ENCODE measurements around the gene WDR82.

- TF ChIP-seq EZH2 (IDR thresholded peaks at IDR 0.05; ENCODE audit: borderline replicate concordance, control insufficient read depth, low read depth, low read length) (no peak), POLR2AphosphoS2 (IDR thresholded peaks at IDR 0.05; ENCODE audit: low read depth, low read length) (no peak), NFYB (IDR thresholded peaks at IDR 0.05; ENCODE audit: insufficient read depth, low read depth, low read length) (no peak), GATAD2B (conservative IDR thresholded peaks at IDR 0.05; ENCODE audit: low read depth) (no peak), ZSCAN29 (IDR thresholded peaks at IDR 0.05) (no peak), POLR2A (IDR thresholded peaks at IDR 0.05; ENCODE audit: low read depth, low read length) (no peak), REST (IDR thresholded peaks at IDR 0.05; ENCODE audit: low read depth, low read length) (no peak), ZNF217 (IDR thresholded peaks at IDR 0.05) (no peak), CTCF (IDR thresholded peaks at IDR 0.05 in 2 of 3, conservative IDR thresholded peaks at IDR 0.05 in 1 of 3; ENCODE audit: control insufficient read depth in 2 of 3, extremely low read depth in 1 of 3, insufficient read depth in 1 of 3, low read depth in 3 of 3, low read length in 3 of 3) (no peak), TAF1 (IDR thresholded peaks at IDR 0.05; ENCODE audit: borderline replicate concordance, low read depth, low read length) (no peak), MAX (IDR thresholded peaks at IDR 0.05; ENCODE audit: low read depth, low read length) (no peak), ZZZ3 (IDR thresholded peaks at IDR 0.05; ENCODE audit: control insufficient read depth, insufficient read length, low read depth) (no peak)
Observed at GRCh38 chr3:52228266-52228665, 50.2 kb downstream of the WDR82 start.
